Measurements from ENCODE around the gene FOLR3. TPM values are rescaled to one million over a fixed set of nuclear protein-coding genes. Genes with fewer than 3 reads are reported as not detected.
A peak's percentile ranks its signal among the peaks of the same experiment; 100 is the strongest.

Gene FOLR3
- total RNA-seq, 4 donors from 2014 or later = 1.2 to 1.6 TPM; not detected in 2

DNA sequence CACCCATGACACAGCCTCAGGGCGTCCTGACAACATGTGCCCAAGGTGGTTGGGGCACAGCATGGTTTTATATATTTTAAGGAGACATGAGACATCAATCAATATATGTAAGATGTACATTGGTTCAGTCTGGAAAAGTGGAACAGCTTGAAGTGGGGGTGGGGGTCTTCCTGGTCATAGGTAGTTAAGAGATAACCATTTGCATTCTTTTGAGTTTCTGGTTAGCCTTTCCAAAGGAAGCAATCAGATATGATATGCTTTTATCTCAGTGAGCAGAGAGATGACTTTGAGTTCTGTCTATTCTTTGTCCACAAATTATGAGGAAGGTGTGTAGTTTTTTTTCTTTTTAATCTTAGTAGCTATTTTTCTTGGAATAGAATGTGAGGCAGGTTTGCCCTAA lies 12.9 kb upstream of the FOLR3 start:
- H3K36me3 ChIP-seq = no peaks in the 10 kb centered on the region
- peak overlapping the region; percentile 62 to 90 (median 90) for H3K27ac ChIP-seq
- no peaks in the 10 kb centered on the region for H3K27me3 ChIP-seq
- H3K4me1 ChIP-seq = peaks cover 23 to 27% of the 10 kb centered on the region in 2 donors
- no peaks in the 10 kb centered on the region for H3K9me3 ChIP-seq
- intact Hi-C loops (cut with DNase I) = no loop called here
- TF ChIP-seq CTCF (IDR thresholded peaks at IDR 0.05) (no peak), POLR2A (IDR thresholded peaks at IDR 0.05) (no peak)
- WGBS, 2 donors = 70 to 88% methylated on average over 1 of the region's 1 CpG
- no peak for DNase-seq
- no peak overlapping the region for H3K4me3 ChIP-seq (replicated peaks in 1 of 3)

- Histone ChIP-seq H3K9me3 (no peaks in the 10 kb centered on the region), H3K27me3 (no peaks in the 10 kb centered on the region), H3K36me3 (no peaks in the 10 kb centered on the region), H3K4me1 (peaks cover 23 to 26% of the 10 kb centered on the region in 2 donors), H3K27ac (peak overlapping the region; percentile 62 to 90 (median 90)), H3K4me3 (replicated peaks in 1 of 3) (no peak overlapping the region)
- WGBS, 2 donors = 77 to 83% methylated on average over 3 of the region's 3 CpGs
- no peak for DNase-seq
- TF ChIP-seq POLR2A (IDR thresholded peaks at IDR 0.05) (no peak), CTCF (IDR thresholded peaks at IDR 0.05) (no peak)
- intact Hi-C loops (cut with DNase I) = no loop called here
Observed at GRCh38 chr11:72123117-72123653, 12.3 kb upstream of the FOLR3 start.

DNA sequence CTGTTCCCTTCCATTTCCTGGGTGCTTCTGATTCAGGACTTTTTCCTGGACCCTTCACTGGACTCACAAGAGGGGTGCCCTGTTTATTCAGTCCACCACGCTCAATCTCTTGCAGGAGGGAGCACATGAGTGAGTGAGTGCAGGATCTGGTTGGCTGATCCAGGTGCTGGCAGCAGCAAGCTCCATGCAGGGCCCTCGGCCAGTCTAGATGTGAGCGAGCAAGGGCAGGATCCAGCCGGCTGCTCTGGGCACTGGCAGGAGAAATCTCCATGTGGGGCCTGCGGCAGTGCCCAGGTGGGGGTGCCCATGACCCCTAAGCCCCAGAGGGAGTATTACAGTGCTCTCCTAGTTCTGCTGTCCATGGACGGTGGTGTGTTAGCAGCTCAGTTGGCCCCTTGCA lies 11.5 kb upstream of the FOLR3 start:
- no peaks in the 10 kb centered on the region for H3K27me3 ChIP-seq
- intact Hi-C loops (cut with DNase I) = no loop called here
- peak overlapping the region; percentile 90 to 95 (median 90) for H3K27ac ChIP-seq
- peak; percentile 97 for DNase-seq
- peaks cover 26 to 27% of the 10 kb centered on the region in 2 donors for H3K4me1 ChIP-seq
- no peaks in the 10 kb centered on the region for H3K9me3 ChIP-seq
- no peaks in the 10 kb centered on the region for H3K36me3 ChIP-seq
- H3K4me3 ChIP-seq (replicated peaks in 1 of 3) = no peak overlapping the region
- 51 to 63% methylated on average over 4 to 5 of the region's 6 CpGs for WGBS, 2 donors
- TF ChIP-seq POLR2A (IDR thresholded peaks at IDR 0.05) = peak in 1 of 2 donors; percentile 44
- no peak for TF ChIP-seq CTCF (IDR thresholded peaks at IDR 0.05)

- Histone ChIP-seq H3K9me3 (no peaks in the 10 kb centered on the region), H3K4me1 (peaks cover 37 to 38% of the 10 kb centered on the region in 2 donors), H3K4me3 (replicated peaks in 1 of 3) (no peak overlapping the region), H3K27ac (peak overlapping the region in 1 of 3 donors; percentile 90), H3K27me3 (no peaks in the 10 kb centered on the region), H3K36me3 (no peaks in the 10 kb centered on the region)
- intact Hi-C loops (cut with DNase I) = no loop called here
- no peak for DNase-seq
- no peak for TF ChIP-seq CTCF (IDR thresholded peaks at IDR 0.05)
- TF ChIP-seq POLR2A (IDR thresholded peaks at IDR 0.05) = no peak
- 55 to 57% methylated on average over 1 of the region's 1 CpG for WGBS, 2 donors
Observed at GRCh38 chr11:72125956-72126355, 9.6 kb upstream of the FOLR3 start.

DNA sequence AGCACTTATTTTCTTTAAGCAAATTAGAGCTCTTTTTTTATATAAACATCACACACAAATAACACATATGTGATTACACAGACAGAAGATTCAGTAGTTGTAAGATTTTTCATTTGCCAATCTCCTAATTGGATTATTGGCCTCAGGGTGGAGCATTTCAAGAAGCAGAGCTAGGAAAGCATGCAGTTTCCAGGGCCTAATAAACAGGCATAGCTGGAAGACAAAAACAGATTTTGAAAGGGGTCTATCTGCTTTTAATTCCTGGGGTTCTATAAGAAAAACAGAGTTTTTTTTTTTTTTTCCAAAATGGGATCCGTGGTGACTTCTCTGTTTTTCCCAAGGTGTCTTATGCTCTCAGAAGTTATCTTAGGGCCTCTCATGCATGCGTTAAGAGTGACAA lies 7.6 kb upstream of the FOLR3 start:
- intact Hi-C loops (cut with DNase I) = no loop called here
- H3K9me3 ChIP-seq = no peaks in the 10 kb centered on the region
- 64 to 66% methylated on average over 2 of the region's 2 CpGs for WGBS, 2 donors

More for the DNA sequence above, 7.6 kb upstream of the FOLR3 start:
- Histone ChIP-seq H3K36me3 (no peaks in the 10 kb centered on the region), H3K4me3 (replicated peaks in 1 of 3) (no peak overlapping the region), H3K27me3 (no peaks in the 10 kb centered on the region), H3K4me1 (peaks cover 36 to 37% of the 10 kb centered on the region in 2 donors), H3K27ac (peak overlapping the region in 2 of 3 donors; percentile 73 to 81)
- no peak for TF ChIP-seq CTCF (IDR thresholded peaks at IDR 0.05)
- TF ChIP-seq POLR2A (IDR thresholded peaks at IDR 0.05) = no peak
- DNase-seq = no peak

Data from thyroid gland (tissue), 4 donors.